Smooth muscle cell (in vitro differentiated cells): ENCODE measurements around the gene PRSS27. TPM values are rescaled to one million over a fixed set of nuclear protein-coding genes. Genes with fewer than 3 reads are reported as not detected.

Source experiments
- DNase-seq: peaks from one replicate; lab custom pipeline; 2025; ENCODE audit not compliant: unreplicated experiment; lab: John Stamatoyannopoulos, UW
- H2AFZ ChIP-seq: fragments of 200-600 bp; sonication (generic); 2 replicates; pipeline ENCODE4 v1.6.0; 2016; ENCODE audit warnings: antibody characterized with exemption, low read depth, mild to moderate bottlenecking
- H3F3A ChIP-seq: fragments of 200-600 bp; sonication (generic); 2 replicates; pipeline ENCODE4 v1.6.0; 2017; ENCODE audit warnings: antibody characterized with exemption, low read depth
- H3K27ac ChIP-seq: fragments of 200-600 bp; sonication (generic); 2 replicates; pipeline ENCODE4 v1.5.1; 2016; ENCODE audit warnings: low read depth, mild to moderate bottlenecking
- H3K27me3 ChIP-seq: fragments of 200-600 bp; sonication (generic); 2 replicates; pipeline ENCODE4 v1.6.1; 2016; ENCODE audit warnings: low read depth, mild to moderate bottlenecking
- H3K36me3 ChIP-seq: fragments of 200-600 bp; sonication (generic); 2 replicates; pipeline ENCODE4 v1.5.1; 2016; ENCODE audit warnings: low read depth
- H3K4me1 ChIP-seq: fragments of 200-600 bp; sonication (generic); 2 replicates; pipeline ENCODE4 v1.5.1; 2016; ENCODE audit warnings: low read depth
- H3K4me2 ChIP-seq: fragments of 200-600 bp; sonication (generic); 2 replicates; pipeline ENCODE4 v1.6.0; 2016; ENCODE audit warnings: mild to moderate bottlenecking
- H3K4me3 ChIP-seq: fragments of 200-600 bp; sonication (generic); 2 replicates; pipeline ENCODE4 v1.5.1; 2016; ENCODE audit warnings: mild to moderate bottlenecking
- H3K79me2 ChIP-seq: fragments of 200-600 bp; sonication (generic); 2 replicates; pipeline ENCODE4 v1.6.0; 2016; ENCODE audit warnings: low read depth, mild to moderate bottlenecking
- H3K9ac ChIP-seq: fragments of 200-600 bp; sonication (generic); 2 replicates; pipeline ENCODE4 v1.6.0; 2016; ENCODE audit warnings: low read depth
- H3K9me3 ChIP-seq: fragments of 200-600 bp; sonication (generic); replicated peaks from 2 replicates; pipeline ENCODE4 v1.5.1; 2016; ENCODE audit warnings: low read depth
- H4K20me1 ChIP-seq: fragments of 200-600 bp; sonication (generic); 2 replicates; pipeline ENCODE4 v1.6.0; 2016; ENCODE audit warnings: low read depth
- CTCF ChIP-seq: fragments of 200-600 bp; sonication (generic); IDR thresholded peaks from 2 replicates; pipeline ENCODE4 v1.5.1; 2017; ENCODE audit warnings: borderline replicate concordance, mild to moderate bottlenecking, antibody characterized with exemption; ENCODE audit not compliant: insufficient read depth, poor library complexity, severe bottlenecking
- WGBS: methylation state at CpG from one replicate; pipeline ENCODE4 v1.1.7; 2016; ENCODE audit warnings: low lambda C conversion rate; 5-methylcytosine and 5-hydroxymethylcytosine counted together
- polyA plus RNA-seq: library from polyadenylated mRNA; unstranded; fragments of >200 nt; fragmentation: Nextera tagmentation; extraction: Ambion mirVana; gene quantifications from 2 replicates; pipeline ENCODE4 v1.2.1, GENCODE V29; 2016
- total RNA-seq: library from RNA; depleted of rRNA; stranded (reverse); fragments of >200 nt; gene quantifications from 2 replicates; pipeline ENCODE4 v1.2.3, GENCODE V29; 2014

PRSS27 gene
- total and polyA plus RNA-seq, 2 experiments from 2014 or later: 0.63 to 3.3 TPM

DNA sequence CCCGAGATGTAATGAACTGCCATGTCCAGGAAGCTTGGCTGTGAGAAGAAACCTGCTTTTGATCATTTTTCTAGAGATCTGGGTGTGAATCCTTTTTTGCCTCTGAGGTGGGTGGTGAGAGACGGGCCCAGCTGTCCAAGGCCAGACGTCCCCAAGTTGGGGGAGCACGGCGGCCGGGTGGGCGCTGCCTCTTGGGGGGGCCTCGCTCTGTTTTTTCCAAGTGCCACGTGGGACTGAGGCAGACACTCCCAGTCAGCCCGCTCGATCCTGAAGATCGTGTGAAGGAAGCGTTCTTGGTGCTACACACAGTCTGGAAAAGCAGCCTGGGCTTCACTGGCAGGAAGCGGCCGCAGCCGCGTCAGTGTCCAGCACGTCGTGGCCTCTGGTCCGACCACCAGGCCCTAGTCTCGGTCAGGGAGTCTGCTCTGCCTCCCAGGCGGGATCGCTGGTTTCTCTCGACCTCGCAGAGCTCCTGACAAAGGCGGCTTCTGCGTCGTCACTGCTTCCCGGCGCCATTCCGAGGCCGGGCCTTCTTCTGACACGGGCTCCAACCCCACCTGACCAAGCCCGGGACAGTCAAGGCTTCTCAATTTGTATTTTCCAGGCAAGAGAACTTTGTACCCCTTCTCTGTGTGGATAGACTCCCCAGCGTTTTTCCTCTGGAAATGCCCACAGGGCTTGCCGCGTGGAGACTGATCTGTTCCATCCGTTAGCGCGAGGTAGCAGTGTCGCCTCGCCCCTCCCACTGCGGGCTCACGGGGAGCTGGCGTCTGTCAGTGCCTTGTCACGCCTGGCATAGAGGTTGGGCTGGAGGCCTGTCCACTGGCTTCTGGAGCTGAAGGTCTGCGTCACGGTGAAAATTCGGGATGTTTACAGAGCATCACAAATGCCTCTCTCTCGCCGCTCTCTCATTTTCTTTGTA lies 12.4 kb downstream of the PRSS27 start:
- H4K20me1 ChIP-seq: peaks cover 53% of the 10 kb centered on the region
- no peaks in the 10 kb centered on the region for H3K79me2 ChIP-seq
- H3K36me3 ChIP-seq: no peaks in the 10 kb centered on the region
- 97% methylated on average over 51 of the region's 51 CpGs for WGBS
- TF ChIP-seq CTCF: no peak
- H3K27me3 ChIP-seq: no peaks in the 10 kb centered on the region
- H3K4me3 ChIP-seq: no peak overlapping the region
- H3K4me2 ChIP-seq: no peak overlapping the region
- no peaks in the 10 kb centered on the region for H3F3A ChIP-seq
- no peak overlapping the region for H3K27ac ChIP-seq
- H2AFZ ChIP-seq: no peak overlapping the region
- H3K9ac ChIP-seq: no peak overlapping the region
- no peak for DNase-seq
- H3K9me3 ChIP-seq: no peaks in the 10 kb centered on the region
- H3K4me1 ChIP-seq: no peaks in the 10 kb centered on the region

- no peaks in the 10 kb centered on the region for H3K4me1 ChIP-seq
- no peak for TF ChIP-seq CTCF
- 96% methylated on average over 12 of the region's 22 CpGs for WGBS
These were observed 13.3 kb downstream of the PRSS27 start for GRCh38 chr16:2706611-2707311.

DNA sequence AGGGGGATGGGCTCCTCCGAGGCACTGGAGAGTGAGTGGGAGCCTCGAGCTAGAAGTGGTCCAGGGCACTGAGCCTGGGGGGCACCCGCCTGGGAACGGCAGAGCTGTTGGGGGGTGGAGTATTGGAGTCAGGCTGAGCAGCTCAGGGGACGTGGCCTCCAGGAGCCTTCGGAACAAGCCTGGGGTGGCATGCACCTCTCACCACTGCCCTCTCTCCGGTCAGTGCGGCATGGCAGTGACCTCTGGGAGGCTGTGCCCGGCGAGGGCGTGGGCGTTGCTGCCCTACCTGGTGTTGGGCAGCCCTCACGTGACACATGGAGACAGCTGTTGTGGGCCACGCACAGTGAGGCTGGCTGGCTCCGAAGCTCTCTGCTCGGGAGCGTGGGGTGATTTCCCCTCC lies 13.9 kb downstream of the PRSS27 start:
- no peaks in the 10 kb centered on the region for H3K9me3 ChIP-seq
- no peaks in the 10 kb centered on the region for H3F3A ChIP-seq
- no peaks in the 10 kb centered on the region for H3K4me1 ChIP-seq
- H4K20me1 ChIP-seq: peaks cover 56% of the 10 kb centered on the region
- 98% methylated on average over 17 of the region's 17 CpGs for WGBS
- no peaks in the 10 kb centered on the region for H3K79me2 ChIP-seq
- DNase-seq: no peak
- no peak overlapping the region for H2AFZ ChIP-seq
- H3K36me3 ChIP-seq: no peaks in the 10 kb centered on the region
- no peak for TF ChIP-seq CTCF
- H3K9ac ChIP-seq: no peak overlapping the region
- no peak overlapping the region for H3K27ac ChIP-seq
- no peak overlapping the region for H3K4me3 ChIP-seq
- H3K27me3 ChIP-seq: no peaks in the 10 kb centered on the region
- H3K4me2 ChIP-seq: no peak overlapping the region

More at GRCh38 chr16:2706611-2707311, 13.3 kb downstream of the PRSS27 start:
- peaks cover 55% of the 10 kb centered on the region for H4K20me1 ChIP-seq
- no peak overlapping the region for H3K27ac ChIP-seq
- H3K27me3 ChIP-seq: no peaks in the 10 kb centered on the region
- no peak for DNase-seq
- no peaks in the 10 kb centered on the region for H3K79me2 ChIP-seq
- H3K9ac ChIP-seq: no peak overlapping the region
- no peak overlapping the region for H3K4me2 ChIP-seq
- H3K9me3 ChIP-seq: no peaks in the 10 kb centered on the region
- H3K36me3 ChIP-seq: no peaks in the 10 kb centered on the region
- H3K4me3 ChIP-seq: no peak overlapping the region
- no peak overlapping the region for H2AFZ ChIP-seq
- H3F3A ChIP-seq: no peaks in the 10 kb centered on the region
